Mammary epithelial cell (primary cell): ENCODE results near the gene TMEM167A.

Source experiments
- CTCF ChIP-seq, 2 donors: IDR thresholded peaks in 1 of 2; conservative IDR thresholded peaks in 1 of 2; 2 replicates each; pipeline ENCODE4 v1.5.1; 2011 to 2012; ENCODE audit warnings: inconsistent platforms in 2 of 2, low read length in 2 of 2, mild to moderate bottlenecking in 2 of 2, control low read depth in 1 of 2, low read depth in 1 of 2; ENCODE audit not compliant: insufficient read depth in 1 of 2; ENCODE audit errors: extremely low read depth in 1 of 2
- EZH2 ChIP-seq: IDR thresholded peaks from 2 replicates; pipeline ENCODE4 v1.6.1; 2012; ENCODE audit warnings: low read length, inconsistent platforms, borderline replicate concordance

- TF ChIP-seq EZH2 (no peak), CTCF (conservative IDR thresholded peaks at IDR 0.05 in 1 of 2, IDR thresholded peaks at IDR 0.05 in 1 of 2; ENCODE audit: extremely low read depth in 1 of 2, insufficient read depth in 1 of 2, low read depth in 1 of 2, low read length in 2 of 2) (no peak)
These were observed 41.8 kb upstream of the TMEM167A start for GRCh38 chr5:83118976-83119375.
